GM12878 (cell line): ENCODE data around the gene LRRC15.

Experiments used
- CEBPB ChIP-seq, 2 experiments: fragments of 150-350 bp in 1 of 2; IDR thresholded peaks; 2 replicates each; pipeline ENCODE4 v1.6.1; 2012 to 2014; ENCODE audit warnings: low read depth in 2 of 2, low read length in 2 of 2, borderline replicate concordance in 1 of 2, inconsistent platforms in 1 of 2
- ESRRA ChIP-seq: IDR thresholded peaks from 2 replicates; pipeline ENCODE4 v1.6.1; 2012; ENCODE audit warnings: mild to moderate bottlenecking, low read length, improper control_type of control experiment
- JUND ChIP-seq: IDR thresholded peaks from 2 replicates; pipeline ENCODE4 v1.6.1; 2012; ENCODE audit warnings: low read depth, mild to moderate bottlenecking, low read length, improper control_type of control experiment, moderate library complexity
- TARDBP ChIP-seq: IDR thresholded peaks from 2 replicates; pipeline ENCODE4 v1.6.1; 2016; ENCODE audit warnings: borderline replicate concordance

GRCh38 chr3:194365978-194366490, 3.5 kb downstream of the LRRC15 start:
- no peak for TF ChIP-seq JUND
- TF ChIP-seq CEBPB (IDR thresholded peaks at IDR 0.05; ENCODE audit: borderline replicate concordance in 1 of 2, low read depth in 2 of 2, low read length in 2 of 2), result no peak
- no peak for TF ChIP-seq ESRRA
- TF ChIP-seq TARDBP, result no peak
